ENCODE measurements around the gene BCR. TPM values are rescaled to one million over a fixed set of nuclear protein-coding genes. Genes with fewer than 3 reads are reported as not detected.

BCR gene
- polyA plus RNA-seq, 6 donors from 2014 or later, result 2.6 to 12.1 (median 4.0) TPM; not detected in 1

DNA sequence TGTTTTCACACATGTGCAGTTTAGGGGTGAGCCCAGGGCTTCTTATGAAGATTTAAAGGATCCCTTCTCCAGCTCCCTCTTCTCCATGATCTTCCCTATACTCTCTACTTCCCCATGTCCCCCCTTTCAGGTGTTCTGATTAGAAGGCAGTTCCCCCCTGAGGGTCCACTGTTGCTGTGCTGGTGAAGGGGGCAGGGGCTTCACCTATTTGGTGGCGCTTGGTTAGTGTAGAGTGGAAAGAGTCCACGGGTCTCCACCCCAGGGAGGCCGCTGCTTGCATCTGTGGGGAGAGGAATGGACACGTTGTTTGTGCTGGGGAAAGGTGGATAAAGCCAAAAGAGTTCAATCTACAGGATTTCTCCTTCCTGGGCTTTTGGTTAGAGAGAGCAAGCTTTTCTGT is 49.3 kb downstream of the BCR start:
- Mint-ChIP-seq H3K9me3 (peaks cover 5 to 33% (median 22%) of the 10 kb centered on the region in 7 donors), H3K27me3 (no peaks in the 10 kb centered on the region), H3K36me3 (peaks cover 22 to 32% of the 10 kb centered on the region in 2 donors), H3K27ac (peak overlapping the region in 1 of 6 donors; percentile 60), H3K4me1 (peaks cover 33 to 50% (median 49%) of the 10 kb centered on the region in 3 donors), H3K4me3 (no peak overlapping the region)
- ATAC-seq (ENCODE audit: low read depth in 2 of 2), result no peak
- DNase-seq, result no peak

GRCh38 chr22:23230348-23231068 is 50.2 kb downstream of the BCR start:
- Mint-ChIP-seq H3K27ac (no peak overlapping the region), H3K9me3 (peaks cover 5 to 33% (median 22%) of the 10 kb centered on the region in 7 donors), H3K27me3 (no peaks in the 10 kb centered on the region), H3K4me1 (peaks cover 33 to 45% (median 41%) of the 10 kb centered on the region in 3 donors), H3K36me3 (peaks cover 22 to 32% of the 10 kb centered on the region in 2 donors), H3K4me3 (peak overlapping the region in 1 of 8 donors; percentile 25)
- no peak for ATAC-seq (ENCODE audit: low read depth in 2 of 2)
- no peak for DNase-seq

DNA sequence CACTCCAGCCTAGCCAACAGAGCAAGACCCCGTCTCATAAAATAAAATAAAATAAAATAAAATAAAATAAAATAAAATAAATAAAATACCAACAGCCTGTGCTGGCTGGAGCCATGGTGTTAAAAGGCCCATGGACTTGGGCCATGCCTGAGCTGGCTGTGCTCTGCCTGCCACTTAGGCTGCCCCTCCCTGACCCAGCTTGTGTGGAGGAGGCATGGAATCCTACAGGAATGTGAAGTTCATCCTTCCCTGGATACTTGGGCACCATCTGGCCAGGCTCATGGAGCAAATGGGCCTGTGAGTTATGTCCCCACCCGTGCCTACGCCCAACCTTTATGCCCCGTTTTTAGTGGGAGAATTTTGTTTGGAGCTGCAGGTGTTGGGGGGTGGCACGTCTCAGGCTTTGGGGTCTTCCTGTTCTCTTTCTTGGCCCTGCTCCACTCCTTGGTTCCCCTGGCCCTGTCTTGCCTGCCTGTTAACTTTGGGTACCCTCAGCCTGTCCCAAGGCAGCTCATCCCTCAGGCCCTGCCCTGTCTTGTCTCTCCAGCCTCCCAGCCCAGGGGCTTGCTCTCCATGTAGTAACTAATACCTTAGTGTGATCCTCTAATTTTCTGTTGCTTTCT is 51.3 kb downstream of the BCR start:
- Mint-ChIP-seq H3K4me1 (peaks cover 27 to 40% (median 35%) of the 10 kb centered on the region in 3 donors), H3K9me3 (peaks cover 5 to 33% (median 22%) of the 10 kb centered on the region in 7 donors), H3K27ac (peak overlapping the region in 1 of 6 donors; percentile 32), H3K4me3 (no peak overlapping the region), H3K36me3 (peaks cover 22 to 32% of the 10 kb centered on the region in 2 donors), H3K27me3 (no peaks in the 10 kb centered on the region)
- ATAC-seq (ENCODE audit: low read depth in 2 of 2) (no peak), DNase-seq (no peak)

- Mint-ChIP-seq H3K27ac (peak overlapping the region in 1 of 6 donors; percentile 32), H3K27me3 (no peaks in the 10 kb centered on the region), H3K4me3 (peak overlapping the region in 1 of 8 donors; percentile 47), H3K4me1 (peaks cover 25 to 41% (median 32%) of the 10 kb centered on the region in 3 donors), H3K9me3 (peaks cover 5 to 30% (median 22%) of the 10 kb centered on the region in 7 donors), H3K36me3 (peaks cover 22 to 28% of the 10 kb centered on the region in 2 donors)
- DNase-seq, result no peak
- ATAC-seq (ENCODE audit: low read depth in 2 of 2), result no peak
These were observed 52.0 kb downstream of the BCR start for GRCh38 chr22:23232094-23232905.

DNA sequence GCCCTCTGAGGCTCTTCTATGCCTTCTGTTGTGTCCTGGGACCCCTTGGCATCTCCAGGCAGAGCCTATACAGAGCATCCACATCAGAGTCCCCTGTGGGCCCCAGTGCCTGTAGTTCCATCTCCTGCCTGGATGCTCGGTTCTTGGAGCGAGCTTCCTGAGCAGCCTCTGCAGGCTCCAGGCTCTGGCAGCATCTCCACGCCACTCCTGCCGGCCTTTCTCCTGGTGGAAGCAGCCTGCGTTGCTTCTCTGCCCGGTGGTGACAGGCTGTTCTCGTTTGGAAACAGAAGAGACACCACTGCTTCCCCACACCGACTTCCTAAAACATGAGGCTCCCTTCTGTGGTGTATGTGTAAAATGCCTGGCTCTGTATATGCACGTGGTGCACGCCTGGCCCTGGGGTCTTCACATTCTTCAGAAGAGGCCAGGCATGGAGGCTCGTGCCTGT is 52.8 kb downstream of the BCR start:
- DNase-seq (no peak), ATAC-seq (ENCODE audit: low read depth in 2 of 2) (no peak)
- peaks cover 28 to 40% (median 34%) of the 10 kb centered on the region in 3 donors for H3K4me1 Mint-ChIP-seq
- H3K36me3 Mint-ChIP-seq, result peaks cover 21 to 22% of the 10 kb centered on the region in 2 donors
- peak overlapping the region in 3 of 6 donors; percentile 38 to 86 (median 47) for H3K27ac Mint-ChIP-seq
- peak overlapping the region in 2 of 8 donors; percentile 47 to 67 for H3K4me3 Mint-ChIP-seq
- H3K27me3 Mint-ChIP-seq, result no peaks in the 10 kb centered on the region
- peaks cover 5 to 22% (median 17%) of the 10 kb centered on the region in 7 donors for H3K9me3 Mint-ChIP-seq

DNA sequence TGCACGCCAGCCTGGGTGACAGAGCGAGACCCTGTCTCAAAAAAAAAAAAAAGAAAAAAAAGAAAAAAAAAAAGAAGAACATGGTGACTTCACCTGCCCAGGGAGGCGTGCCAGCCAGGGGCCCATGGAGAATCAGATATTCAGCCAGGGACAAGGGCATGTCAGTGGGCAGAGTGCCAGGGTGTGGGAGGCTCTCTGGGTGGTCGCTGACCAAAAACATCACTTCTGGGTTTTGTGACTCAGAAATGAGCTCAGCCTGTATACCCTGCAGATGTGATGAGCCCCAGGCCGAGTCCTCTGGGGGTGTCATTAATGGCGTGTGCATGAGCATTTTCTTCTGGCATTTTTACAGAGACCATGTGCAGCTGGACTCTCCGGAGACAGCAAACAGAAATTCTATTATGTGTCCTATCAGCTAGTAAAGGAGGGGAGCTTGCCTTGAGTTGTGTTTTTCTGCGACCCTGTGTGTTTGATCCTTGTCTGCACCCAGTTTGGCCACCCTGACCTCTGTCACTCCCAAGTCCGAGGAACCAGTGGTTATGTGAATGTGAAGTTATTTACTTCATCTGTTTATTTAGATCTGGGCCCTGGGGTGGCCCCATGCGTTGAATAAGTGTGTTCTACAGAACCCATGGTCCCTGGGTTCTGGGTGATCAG is 53.6 kb downstream of the BCR start:
- ATAC-seq (ENCODE audit: low read depth in 2 of 2) (peak; percentile 46 to 67), DNase-seq (no peak)
- Mint-ChIP-seq H3K4me3 (peak overlapping the region in 2 of 8 donors; percentile 15 to 67), H3K4me1 (peaks cover 28 to 40% (median 34%) of the 10 kb centered on the region in 3 donors), H3K27ac (peak overlapping the region in 4 of 6 donors; percentile 44 to 88 (median 78)), H3K27me3 (no peaks in the 10 kb centered on the region), H3K9me3 (peaks cover 2 to 14% (median 9%) of the 10 kb centered on the region in 7 donors), H3K36me3 (peaks cover 13 to 19% of the 10 kb centered on the region in 2 donors)

DNA sequence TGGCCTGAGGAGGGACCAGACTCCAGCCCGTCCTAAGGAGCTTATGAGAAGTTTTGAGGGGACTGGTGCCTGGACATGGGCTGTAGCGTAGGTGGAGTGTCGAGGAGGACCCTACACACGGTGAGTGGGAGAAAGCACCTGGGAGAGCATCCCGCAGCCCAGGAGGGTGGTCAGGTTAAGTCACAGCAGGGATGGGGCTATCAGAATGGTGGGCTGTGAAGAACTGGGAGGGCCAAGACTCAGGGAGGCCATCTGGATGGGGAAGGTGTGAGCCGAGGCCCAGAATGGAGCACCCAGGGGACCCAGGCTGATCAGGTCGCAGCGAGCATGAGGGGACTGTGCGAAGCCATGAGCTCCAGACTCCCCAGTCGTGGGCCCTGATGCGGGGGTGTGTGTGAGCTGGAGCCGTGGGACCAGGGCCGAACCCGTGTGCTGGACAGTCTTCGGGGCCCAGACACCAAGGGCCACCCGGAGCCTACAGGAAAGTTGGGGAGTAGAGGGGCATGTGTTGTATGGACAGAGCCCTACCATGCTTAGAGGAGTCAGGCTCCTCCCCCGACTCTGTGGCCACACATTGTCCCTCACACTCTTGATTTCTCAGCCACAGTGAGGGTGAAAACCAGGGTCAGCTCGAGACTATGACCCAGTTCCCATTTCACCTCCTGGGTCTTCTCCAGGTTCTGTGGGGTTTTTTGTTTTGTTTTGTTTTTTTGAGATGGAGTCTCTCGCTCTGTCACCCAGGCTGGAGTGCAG is 54.3 kb downstream of the BCR start:
- Mint-ChIP-seq H3K9me3 (peaks cover 0 to 7% (median 4%) of the 10 kb centered on the region in 7 donors), H3K4me3 (no peak overlapping the region)

DNA sequence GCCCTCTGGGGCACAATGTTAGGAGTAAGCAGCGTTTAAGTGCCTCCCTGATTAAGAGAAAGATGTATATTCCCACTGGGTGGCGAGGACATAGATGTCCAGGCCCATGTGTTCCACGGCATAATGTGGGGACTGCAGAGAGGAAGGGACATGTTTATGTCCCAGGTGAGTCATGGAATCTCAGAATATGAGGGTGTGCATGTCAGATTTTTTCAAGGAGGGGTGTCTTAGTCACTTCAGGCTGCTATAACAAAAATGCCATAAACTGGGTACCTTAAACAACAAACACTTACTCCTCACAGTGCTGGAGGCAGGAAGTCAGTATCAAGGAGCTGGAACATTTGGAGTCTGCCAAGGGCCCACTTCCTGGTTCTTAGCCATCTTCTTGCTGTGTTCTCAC is 55.1 kb downstream of the BCR start:
- Mint-ChIP-seq H3K4me1 (peaks cover 32 to 48% (median 41%) of the 10 kb centered on the region in 3 donors), H3K4me3 (peak overlapping the region in 1 of 8 donors; percentile 40), H3K36me3 (peaks cover 0 to 8% of the 10 kb centered on the region in 2 donors), H3K27me3 (no peaks in the 10 kb centered on the region), H3K9me3 (peaks cover 0 to 2% (median 0%) of the 10 kb centered on the region in 7 donors), H3K27ac (peak overlapping the region in 3 of 6 donors; percentile 7 to 79 (median 65))
- no peak for ATAC-seq (ENCODE audit: low read depth in 2 of 2)
- no peak for DNase-seq

More for the DNA sequence above, 54.3 kb downstream of the BCR start:
- H3K36me3 Mint-ChIP-seq, result peaks cover 6 to 17% of the 10 kb centered on the region in 2 donors
- H3K27me3 Mint-ChIP-seq, result no peaks in the 10 kb centered on the region
- ATAC-seq (ENCODE audit: low read depth in 2 of 2) (no peak), DNase-seq (no peak)
- peaks cover 28 to 40% (median 34%) of the 10 kb centered on the region in 3 donors for H3K4me1 Mint-ChIP-seq
- peak overlapping the region in 4 of 6 donors; percentile 13 to 88 (median 61) for H3K27ac Mint-ChIP-seq

DNA sequence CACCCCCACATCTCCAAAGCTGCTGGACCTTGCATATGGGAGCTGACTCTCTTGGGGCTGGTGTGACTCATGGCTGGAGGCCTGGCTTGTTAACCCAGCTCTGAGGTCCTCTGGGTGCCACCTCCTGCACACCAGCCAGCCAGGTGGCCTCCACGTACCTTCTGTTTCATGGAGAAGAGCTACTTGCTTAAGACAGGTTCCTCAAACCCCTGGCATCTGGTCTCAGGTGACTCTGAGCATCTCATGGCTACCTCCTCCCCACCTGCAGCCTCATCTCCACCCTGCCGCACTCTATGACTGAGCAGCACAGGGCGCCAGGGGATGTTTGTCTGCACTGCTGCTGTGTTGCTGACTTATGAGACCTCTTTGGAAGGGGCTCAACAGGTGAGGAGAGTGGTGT is 55.7 kb downstream of the BCR start:
- Mint-ChIP-seq H3K9me3 (peaks cover 0 to 2% (median 0%) of the 10 kb centered on the region in 7 donors), H3K27ac (peak overlapping the region in 3 of 6 donors; percentile 37 to 79 (median 76)), H3K27me3 (no peaks in the 10 kb centered on the region), H3K4me3 (no peak overlapping the region), H3K4me1 (peaks cover 37 to 54% (median 47%) of the 10 kb centered on the region in 3 donors), H3K36me3 (peaks cover 0 to 8% of the 10 kb centered on the region in 2 donors)
- no peak for ATAC-seq (ENCODE audit: low read depth in 2 of 2)
- no peak for DNase-seq

GRCh38 chr22:23236440-23237184 is 56.3 kb downstream of the BCR start:
- Mint-ChIP-seq H3K27me3 (no peaks in the 10 kb centered on the region), H3K4me1 (peaks cover 40 to 60% (median 52%) of the 10 kb centered on the region in 3 donors), H3K36me3 (peaks cover 0 to 8% of the 10 kb centered on the region in 2 donors), H3K4me3 (no peak overlapping the region), H3K27ac (peak overlapping the region in 2 of 6 donors; percentile 52 to 76), H3K9me3 (peaks cover 0 to 2% (median 0%) of the 10 kb centered on the region in 7 donors)
- ATAC-seq (ENCODE audit: low read depth in 2 of 2) (no peak), DNase-seq (no peak)

- Mint-ChIP-seq H3K4me3 (no peak overlapping the region), H3K4me1 (peaks cover 41 to 67% (median 59%) of the 10 kb centered on the region in 3 donors), H3K36me3 (peaks cover 0 to 8% of the 10 kb centered on the region in 2 donors), H3K27me3 (no peaks in the 10 kb centered on the region), H3K27ac (peak overlapping the region in 2 of 6 donors; percentile 40 to 52), H3K9me3 (peaks cover 0 to 2% (median 0%) of the 10 kb centered on the region in 7 donors)
- DNase-seq (no peak), ATAC-seq (ENCODE audit: low read depth in 2 of 2) (no peak)
These were observed 57.0 kb downstream of the BCR start for GRCh38 chr22:23237201-23237798.
